Measurements from ENCODE around the gene SYNDIG1. TPM values are rescaled to one million over a fixed set of nuclear protein-coding genes. Genes with fewer than 3 reads are reported as not detected.

SYNDIG1 gene
- polyA plus RNA-seq, 1 experiment = not detected

DNA sequence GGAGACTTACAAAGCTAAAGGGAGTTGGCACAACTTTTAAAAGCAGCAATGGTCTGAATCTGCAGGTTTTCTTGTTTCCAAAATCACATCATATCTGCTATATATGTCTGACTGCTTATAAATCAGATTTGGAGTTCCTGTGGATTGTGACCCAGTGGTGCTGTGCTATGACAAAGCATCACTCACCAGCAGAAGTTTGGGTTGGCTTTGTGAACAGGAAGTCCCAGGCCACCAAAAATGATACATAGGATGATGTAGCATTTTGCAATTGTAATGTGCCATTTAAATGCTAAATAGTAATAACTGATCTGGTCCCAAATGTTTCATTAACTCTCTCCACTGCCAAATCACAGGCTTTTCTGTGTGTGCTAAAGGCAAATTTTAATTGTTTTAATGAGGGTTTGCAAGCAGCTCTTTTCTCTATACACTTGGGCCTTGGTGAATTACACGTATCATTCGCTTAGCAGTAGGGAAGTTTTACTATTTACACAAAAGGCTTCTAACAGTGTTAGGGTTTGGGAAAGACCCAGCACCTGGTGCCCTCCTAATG, 60.8 kb downstream of the SYNDIG1 start:
- H3K27ac ChIP-seq (ENCODE audit: low read depth, low read length) = no peak overlapping the region
- TF ChIP-seq, protein P1, sequence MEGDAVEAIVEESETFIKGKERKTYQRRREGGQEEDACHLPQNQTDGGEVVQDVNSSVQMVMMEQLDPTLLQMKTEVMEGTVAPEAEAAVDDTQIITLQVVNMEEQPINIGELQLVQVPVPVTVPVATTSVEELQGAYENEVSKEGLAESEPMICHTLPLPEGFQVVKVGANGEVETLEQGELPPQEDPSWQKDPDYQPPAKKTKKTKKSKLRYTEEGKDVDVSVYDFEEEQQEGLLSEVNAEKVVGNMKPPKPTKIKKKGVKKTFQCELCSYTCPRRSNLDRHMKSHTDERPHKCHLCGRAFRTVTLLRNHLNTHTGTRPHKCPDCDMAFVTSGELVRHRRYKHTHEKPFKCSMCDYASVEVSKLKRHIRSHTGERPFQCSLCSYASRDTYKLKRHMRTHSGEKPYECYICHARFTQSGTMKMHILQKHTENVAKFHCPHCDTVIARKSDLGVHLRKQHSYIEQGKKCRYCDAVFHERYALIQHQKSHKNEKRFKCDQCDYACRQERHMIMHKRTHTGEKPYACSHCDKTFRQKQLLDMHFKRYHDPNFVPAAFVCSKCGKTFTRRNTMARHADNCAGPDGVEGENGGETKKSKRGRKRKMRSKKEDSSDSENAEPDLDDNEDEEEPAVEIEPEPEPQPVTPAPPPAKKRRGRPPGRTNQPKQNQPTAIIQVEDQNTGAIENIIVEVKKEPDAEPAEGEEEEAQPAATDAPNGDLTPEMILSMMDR (IDR thresholded peaks at IDR 0.05; ENCODE audit: low read depth, low read length) = no peak
- POLR2A ChIA-PET = no interaction called here
- H3K4me3 ChIP-seq (ENCODE audit: low read depth, low read length) = no peak overlapping the region
- no peaks in the 10 kb centered on the region for H3K9me3 ChIP-seq (ENCODE audit: control insufficient read depth, insufficient read depth, low read length)
- no peak for DNase-seq (ENCODE audit: low read depth, low spot score)
- CTCF ChIA-PET = interaction anchor here (0.5 to 1.2 kb wide), 2 partner anchors 9 to 251 kb away, joined by 3 to 4 read pairs; no protein-coding TSS in a partner anchor
- no peaks in the 10 kb centered on the region for H3K27me3 ChIP-seq (ENCODE audit: control insufficient read depth, insufficient read depth, low read length)

DNA sequence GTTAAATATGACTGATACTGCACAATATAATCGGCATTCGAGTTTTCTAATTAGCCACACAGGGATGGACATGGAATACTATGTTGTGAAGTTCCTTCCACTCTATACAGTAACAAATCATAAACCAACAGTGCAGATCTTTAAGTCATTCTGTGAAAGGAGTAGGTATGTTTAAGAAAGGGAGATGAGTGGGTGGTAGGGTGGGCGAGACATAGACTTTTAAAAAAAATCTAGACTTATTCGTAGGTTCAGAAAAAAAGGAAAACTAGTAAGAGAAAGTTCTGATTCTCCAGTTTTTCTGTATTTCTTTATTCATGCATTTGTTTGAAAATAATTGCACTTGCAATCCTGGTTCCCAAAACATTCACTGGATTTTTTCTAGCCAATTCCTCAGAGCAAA, 61.8 kb downstream of the SYNDIG1 start:
- TF ChIP-seq, protein P1 (IDR thresholded peaks at IDR 0.05; ENCODE audit: low read depth, low read length) = no peak
- no peak overlapping the region for H3K27ac ChIP-seq (ENCODE audit: low read depth, low read length)
- ChIA-PET POLR2A (no interaction called here), CTCF (no interaction called here)
- no peak overlapping the region for H3K4me3 ChIP-seq (ENCODE audit: low read depth, low read length)
- DNase-seq (ENCODE audit: low read depth, low spot score) = no peak
- H3K9me3 ChIP-seq (ENCODE audit: control insufficient read depth, insufficient read depth, low read length) = no peaks in the 10 kb centered on the region
- H3K27me3 ChIP-seq (ENCODE audit: control insufficient read depth, insufficient read depth, low read length) = no peaks in the 10 kb centered on the region

DNA sequence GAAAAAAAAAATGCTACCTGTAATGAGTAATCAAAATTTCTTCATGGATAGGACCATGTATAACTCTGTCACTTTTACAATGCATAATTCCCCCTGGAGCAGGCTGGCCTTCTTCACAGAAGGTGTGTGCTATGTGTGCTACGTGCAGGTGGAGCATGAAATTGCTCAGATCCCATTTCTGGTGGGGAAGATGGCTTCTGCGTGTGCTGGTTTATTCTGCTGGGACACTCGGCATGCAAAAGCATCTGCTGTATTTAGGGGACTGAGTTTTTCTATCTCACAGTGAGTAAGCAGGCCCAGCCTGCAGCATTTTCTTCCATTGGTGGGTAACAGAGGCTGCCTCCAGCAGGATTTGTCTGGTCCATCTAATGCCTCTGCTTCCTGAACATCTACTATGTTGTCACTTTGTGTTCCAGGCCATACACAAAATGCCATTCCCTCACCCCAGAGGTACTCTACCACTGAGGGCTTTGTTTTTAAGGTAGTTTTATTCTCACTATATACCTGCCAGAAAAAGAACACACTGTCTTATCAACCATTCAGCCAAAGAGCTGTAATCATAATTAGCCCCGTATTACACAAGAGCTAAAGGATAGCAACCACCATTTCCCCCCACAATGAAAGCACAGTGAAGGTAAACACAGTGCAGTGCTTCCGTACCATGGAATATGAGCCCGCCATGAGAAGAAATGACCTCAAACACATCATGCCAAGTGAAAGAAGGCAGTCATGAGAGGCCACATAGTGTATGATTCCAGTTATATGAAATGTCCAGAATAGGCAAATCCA, 62.4 kb downstream of the SYNDIG1 start:
- no peak overlapping the region for H3K4me3 ChIP-seq (ENCODE audit: low read depth, low read length)
- no peak overlapping the region for H3K27ac ChIP-seq (ENCODE audit: low read depth, low read length)
- H3K9me3 ChIP-seq (ENCODE audit: control insufficient read depth, insufficient read depth, low read length) = no peaks in the 10 kb centered on the region
- CTCF ChIA-PET = no interaction called here
- DNase-seq (ENCODE audit: low read depth, low spot score) = no peak
- no peaks in the 10 kb centered on the region for H3K27me3 ChIP-seq (ENCODE audit: control insufficient read depth, insufficient read depth, low read length)
- TF ChIP-seq, protein P1 (IDR thresholded peaks at IDR 0.05; ENCODE audit: low read depth, low read length) = no peak
- POLR2A ChIA-PET = no interaction called here

DNA sequence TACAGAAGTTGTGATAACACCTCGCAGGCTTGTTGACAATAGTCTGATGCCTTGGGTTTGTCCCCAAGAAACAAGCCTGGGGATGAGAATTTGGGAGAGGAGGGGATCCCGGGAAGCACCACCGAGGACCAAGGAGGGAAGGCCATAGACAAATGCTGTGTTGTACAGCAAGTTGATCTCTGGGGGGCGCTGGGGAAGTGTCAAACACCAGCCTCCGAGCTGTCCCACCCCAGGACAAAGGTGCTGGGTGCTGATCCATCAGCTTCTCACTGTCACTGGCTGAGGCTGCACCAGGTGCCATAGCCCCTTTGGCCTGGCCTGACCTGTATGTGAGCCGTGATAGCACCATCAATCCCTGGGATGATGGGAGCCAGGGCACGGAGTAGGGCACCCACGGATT, 64.0 kb downstream of the SYNDIG1 start:
- TF ChIP-seq, protein P1 (IDR thresholded peaks at IDR 0.05; ENCODE audit: low read depth, low read length) = no peak
- no peak for DNase-seq (ENCODE audit: low read depth, low spot score)
- Histone ChIP-seq H3K27me3 (ENCODE audit: control insufficient read depth, insufficient read depth, low read length) (no peaks in the 10 kb centered on the region), H3K4me3 (ENCODE audit: low read depth, low read length) (no peak overlapping the region), H3K27ac (ENCODE audit: low read depth, low read length) (no peak overlapping the region), H3K9me3 (ENCODE audit: control insufficient read depth, insufficient read depth, low read length) (no peaks in the 10 kb centered on the region)
- ChIA-PET CTCF (no interaction called here), POLR2A (no interaction called here)

DNA sequence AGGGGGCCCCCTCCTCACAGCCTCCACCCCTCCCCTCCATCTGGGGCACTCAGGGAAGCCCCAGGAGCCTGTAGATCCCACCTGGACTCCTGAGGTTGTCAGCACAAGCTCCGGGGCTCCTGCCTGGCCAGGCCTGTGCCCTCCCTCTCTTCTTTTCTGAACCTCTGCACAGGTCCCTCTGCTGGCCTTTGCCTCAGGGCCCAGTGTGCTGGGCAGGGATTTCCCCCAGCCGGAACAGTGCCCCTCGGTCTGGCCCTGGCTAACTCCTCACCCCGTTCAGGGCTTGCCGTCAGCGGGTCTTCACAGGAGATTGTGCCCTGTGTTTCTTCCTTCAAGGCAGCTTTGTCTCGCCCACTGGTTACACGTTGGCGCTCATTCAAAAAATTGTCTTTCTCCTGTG, 64.9 kb downstream of the SYNDIG1 start:
- Histone ChIP-seq H3K4me3 (ENCODE audit: low read depth, low read length) (no peak overlapping the region), H3K27ac (ENCODE audit: low read depth, low read length) (no peak overlapping the region), H3K27me3 (ENCODE audit: control insufficient read depth, insufficient read depth, low read length) (no peaks in the 10 kb centered on the region), H3K9me3 (ENCODE audit: control insufficient read depth, insufficient read depth, low read length) (no peaks in the 10 kb centered on the region)
- TF ChIP-seq, protein P1 (IDR thresholded peaks at IDR 0.05; ENCODE audit: low read depth, low read length) = no peak
- ChIA-PET POLR2A (no interaction called here), CTCF (no interaction called here)
- no peak for DNase-seq (ENCODE audit: low read depth, low spot score)

All from AG04450 (cell line).